ENCODE data around the gene CDYL2.
"Not testable (repeated sequence)": the region's sequence is repeated elsewhere in the genome, so short reads cannot be mapped to it uniquely, and the experiment has no call there.

The CDYL2 gene

GRCh38 chr16:80743273-80743672 is 61.1 kb downstream of the CDYL2 start:
- DNase-seq (ENCODE audit: low spot score) = no peak

- no peak for DNase-seq (ENCODE audit: low spot score)
Measured at GRCh38 chr16:80742331-80742730, 62.1 kb downstream of the CDYL2 start.

- DNase-seq (ENCODE audit: low spot score) = no peak
Measured at GRCh38 chr16:80741724-80742123, 62.7 kb downstream of the CDYL2 start.

- DNase-seq (ENCODE audit: low spot score) = no peak
Measured at GRCh38 chr16:80739523-80739922, 64.9 kb downstream of the CDYL2 start.

GRCh38 chr16:80738521-80738920 is 65.9 kb downstream of the CDYL2 start:
- no peak for DNase-seq (ENCODE audit: low spot score)

- no peak for DNase-seq (ENCODE audit: low spot score)
Measured at GRCh38 chr16:80735846-80736245, 68.6 kb downstream of the CDYL2 start.

- DNase-seq (ENCODE audit: low spot score) = no peak
Measured at GRCh38 chr16:80733407-80733806, 71.0 kb downstream of the CDYL2 start.

- no peak for DNase-seq (ENCODE audit: low spot score)
Measured at GRCh38 chr16:80731915-80732314, 72.5 kb downstream of the CDYL2 start.

- not testable (repeated sequence) for DNase-seq (ENCODE audit: low spot score)
Measured at GRCh38 chr16:80727066-80727763, 77.2 kb downstream of the CDYL2 start.

GRCh38 chr16:80725566-80726162 is 78.7 kb downstream of the CDYL2 start:
- no peak for DNase-seq (ENCODE audit: low spot score)

- no peak for DNase-seq (ENCODE audit: low spot score)
Measured at GRCh38 chr16:80723981-80724380, 80.4 kb downstream of the CDYL2 start.

GRCh38 chr16:80723091-80723490 is 81.3 kb downstream of the CDYL2 start:
- DNase-seq (ENCODE audit: low spot score) = no peak

- DNase-seq (ENCODE audit: low spot score) = no peak
Measured at GRCh38 chr16:80720804-80721371, 83.5 kb downstream of the CDYL2 start.

- peak; percentile 28 for DNase-seq (ENCODE audit: low spot score)
Measured at GRCh38 chr16:80719573-80719972, 84.8 kb downstream of the CDYL2 start.

- peak; percentile 32 for DNase-seq (ENCODE audit: low spot score)
Measured at GRCh38 chr16:80718480-80719220, 85.7 kb downstream of the CDYL2 start.

- DNase-seq (ENCODE audit: low spot score) = no peak
Measured at GRCh38 chr16:80717611-80718010, 86.8 kb downstream of the CDYL2 start.

GRCh38 chr16:80716564-80717139 is 87.7 kb downstream of the CDYL2 start:
- DNase-seq (ENCODE audit: low spot score) = no peak

- DNase-seq (ENCODE audit: low spot score) = no peak
Measured at GRCh38 chr16:80711406-80711805, 93.0 kb downstream of the CDYL2 start.

GRCh38 chr16:80710918-80711317 is 93.5 kb downstream of the CDYL2 start:
- DNase-seq (ENCODE audit: low spot score) = no peak

GRCh38 chr16:80708823-80709222 is 95.6 kb downstream of the CDYL2 start:
- no peak for DNase-seq (ENCODE audit: low spot score)

- DNase-seq (ENCODE audit: low spot score) = no peak
Measured at GRCh38 chr16:80707686-80708085, 96.7 kb downstream of the CDYL2 start.

GRCh38 chr16:80705596-80705995 is 98.8 kb downstream of the CDYL2 start:
- no peak for DNase-seq (ENCODE audit: low spot score)
